CD14-positive monocyte (primary cell): ENCODE data around the gene CALY. TPM values are rescaled to one million over a fixed set of nuclear protein-coding genes. Genes with fewer than 3 reads are reported as not detected.

Source experiments
- DNase-seq, 3 donors: peaks; one replicate each; pipeline ENCODE4 v3.0.0-alpha.2; 2011 to 2022
- H2AFZ ChIP-seq: 2 replicates; pipeline ENCODE4 v1.6.0; 2012; ENCODE audit warnings: mild to moderate bottlenecking, low read depth, low read length, inconsistent platforms; ENCODE audit not compliant: insufficient read depth, poor library complexity, severe bottlenecking
- H3K27ac ChIP-seq, 2 donors: 1 replicate in 1 of 2; 2 replicates in 1 of 2; pipeline ENCODE4 v1.5.1; 2012 to 2013; ENCODE audit warnings: low read length in 2 of 2, control low read depth in 1 of 2, inconsistent platforms in 1 of 2, low read depth in 1 of 2, mild to moderate bottlenecking in 1 of 2
- H3K27me3 ChIP-seq, 2 donors: one replicate each; pipeline versions ENCODE4 v1.6.0 to v1.6.1; 2011 to 2013; ENCODE audit warnings: low read length in 2 of 2; ENCODE audit not compliant: control insufficient read depth in 2 of 2, insufficient read depth in 2 of 2
- H3K36me3 ChIP-seq, 2 donors: replicated peaks in 1 of 2; 1 replicate in 1 of 2; 2 replicates in 1 of 2; pipeline versions ENCODE4 v1.5.1 to v1.6.1; 2012 to 2013; ENCODE audit warnings: low read length in 2 of 2, control low read depth in 1 of 2, inconsistent platforms in 1 of 2, mild to moderate bottlenecking in 1 of 2; ENCODE audit not compliant: insufficient read depth in 2 of 2, control insufficient read depth in 1 of 2
- H3K4me1 ChIP-seq, 2 donors: 1 replicate in 1 of 2; 2 replicates in 1 of 2; pipeline versions ENCODE4 v1.5.1 to v1.6.1; 2012 to 2013; ENCODE audit warnings: low read length in 2 of 2, control low read depth in 1 of 2, inconsistent platforms in 1 of 2, mild to moderate bottlenecking in 1 of 2, moderate library complexity in 1 of 2; ENCODE audit not compliant: insufficient read depth in 2 of 2, control insufficient read depth in 1 of 2
- H3K4me2 ChIP-seq: replicated peaks from 2 replicates; pipeline ENCODE3; 2012; ENCODE audit warnings: low read length, moderate library complexity, mild to moderate bottlenecking; ENCODE audit not compliant: poor library complexity, severe bottlenecking; ENCODE audit errors: extremely low read depth
- H3K4me3 ChIP-seq, 3 experiments: fragments of 200-600 bp in 1 of 3; sonication (generic) in 1 of 3; replicated peaks in 1 of 3; 1 replicate in 2 of 3; 2 replicates in 1 of 3; pipeline ENCODE4 v1.5.1; 2011 to 2013; ENCODE audit warnings: low read length in 3 of 3, mild to moderate bottlenecking in 3 of 3, control low read depth in 2 of 3, low read depth in 2 of 3, inconsistent platforms in 1 of 3, moderate library complexity in 1 of 3
- H3K79me2 ChIP-seq: 2 replicates; pipeline ENCODE4 v1.6.0; 2012; ENCODE audit warnings: mild to moderate bottlenecking, control low read depth, inconsistent platforms, low read length, moderate library complexity; ENCODE audit not compliant: insufficient read depth
- H3K9ac ChIP-seq: 2 replicates; pipeline ENCODE4 v1.6.0; 2017; ENCODE audit warnings: low read length, mild to moderate bottlenecking; ENCODE audit not compliant: insufficient read depth, poor library complexity, severe bottlenecking
- H3K9me3 ChIP-seq, 2 donors: replicated peaks in 1 of 2; 1 replicate in 1 of 2; 2 replicates in 1 of 2; pipeline versions ENCODE4 v1.5.1 to v1.6.1; 2012 to 2013; ENCODE audit warnings: low read length in 2 of 2, control low read depth in 1 of 2; ENCODE audit not compliant: control insufficient read depth in 1 of 2, insufficient read depth in 1 of 2
- H4K20me1 ChIP-seq: 2 replicates; pipeline ENCODE4 v1.6.0; 2012; ENCODE audit warnings: mild to moderate bottlenecking, low read length, control low read depth, moderate library complexity; ENCODE audit not compliant: insufficient read depth
- H3K27ac Mint-ChIP-seq, 7 donors: one replicate each; pipeline ENCODE4 v1.8.0; 2020; ENCODE audit warnings: mild to moderate bottlenecking in 7 of 7, mixed read lengths in 7 of 7, moderate library complexity in 6 of 7, inconsistent platforms in 2 of 7
- H3K27me3 Mint-ChIP-seq, 3 donors: one replicate each; pipeline ENCODE4 v1.8.0; 2021 to 2022; ENCODE audit warnings: low read depth in 3 of 3, mild to moderate bottlenecking in 3 of 3, mixed read lengths in 3 of 3, moderate library complexity in 3 of 3, inconsistent platforms in 1 of 3
- H3K36me3 Mint-ChIP-seq, 2 donors: one replicate each; pipeline ENCODE4 v1.8.0; 2020; ENCODE audit warnings: mixed read lengths in 2 of 2, inconsistent platforms in 1 of 2, mild to moderate bottlenecking in 1 of 2
- H3K4me1 Mint-ChIP-seq: one replicate; pipeline ENCODE4 v1.8.0; 2020; ENCODE audit warnings: mild to moderate bottlenecking, mixed read lengths
- H3K4me3 Mint-ChIP-seq, 2 donors: one replicate each; pipeline ENCODE4 v1.8.0; 2020; ENCODE audit warnings: mild to moderate bottlenecking in 2 of 2, mixed read lengths in 2 of 2, moderate library complexity in 1 of 2
- H3K9me3 Mint-ChIP-seq, 7 donors: one replicate each; pipeline ENCODE4 v1.8.0; 2020 to 2022; ENCODE audit warnings: mixed read lengths in 7 of 7, mild to moderate bottlenecking in 6 of 7, moderate library complexity in 6 of 7, inconsistent platforms in 2 of 7
- CTCF ChIP-seq: fragments of 200-600 bp; IDR thresholded peaks from one replicate; pipeline ENCODE4 v1.8.0; 2022; ENCODE audit warnings: antibody characterized with exemption, mild to moderate bottlenecking
- WGBS: methylation state at CpG from one replicate; pipeline ENCODE4 v1.1.5; 2013; ENCODE audit warnings: missing lambda C conversion rate; ENCODE audit not compliant: insufficient coverage; 5-methylcytosine and 5-hydroxymethylcytosine counted together
- intact Hi-C, 2 donors: fragments of 100-400 bp; cut with micrococcal nuclease; formaldehyde crosslinking; loops; one replicate each; pipeline versions ENCODE4 v1.15.0 to v1.15.1; 2023
- polyA plus RNA-seq, 3 donors: library from polyadenylated mRNA; depleted of rRNA in 1 of 3; unstranded in 2 of 3; stranded (reverse) in 1 of 3; fragments of 300-500 nt in 2 of 3; fragments of >200 nt in 1 of 3; fragmentation: Illumina TruSeq in 2 of 3; gene quantifications; 1 replicate in 2 of 3; 2 replicates in 1 of 3; pipeline ENCODE4 v1.2.3, GENCODE V29; 2012 to 2021

The CALY gene
- polyA plus RNA-seq, 3 donors = not detected

- no peak for TF ChIP-seq CTCF
- peak overlapping the region; percentile 94 to 95 for H3K27ac ChIP-seq
- H3K9me3 ChIP-seq = no peaks in the 10 kb centered on the region
- Mint-ChIP-seq H3K9me3 (peaks cover 0 to 6% (median 0%) of the 10 kb centered on the region in 7 donors), H3K27ac (peak overlapping the region; percentile 99 to 100 (median 100)), H3K36me3 (peaks cover 54 to 65% of the 10 kb centered on the region in 2 donors), H3K4me1 (peaks cover 34% of the 10 kb centered on the region), H3K27me3 (peaks cover 0 to 5% (median 0%) of the 10 kb centered on the region in 3 donors), H3K4me3 (peak overlapping the region; percentile 67 to 99)
- WGBS = 89% methylated on average over 13 of the region's 17 CpGs
- peak overlapping the region; percentile 75 for H3K4me2 ChIP-seq
- no peak for DNase-seq
- H2AFZ ChIP-seq = no peak overlapping the region
- peaks cover 27 to 46% of the 10 kb centered on the region in 2 donors for H3K36me3 ChIP-seq
- peaks cover 64% of the 10 kb centered on the region for H3K79me2 ChIP-seq
- H3K9ac ChIP-seq = peak overlapping the region; percentile 99
- intact Hi-C loops = loop anchor here (2.0 to 5.0 kb wide), 3 partner anchors 45 to 70 kb away; partner anchors contain the start of gene VENTX (in 1 of the 2)
- H3K27me3 ChIP-seq = no peaks in the 10 kb centered on the region
- peaks cover 38% of the 10 kb centered on the region for H4K20me1 ChIP-seq
- peak overlapping the region in 1 of 3 experiments; percentile 77 for H3K4me3 ChIP-seq
- peaks cover 37 to 42% of the 10 kb centered on the region in 2 donors for H3K4me1 ChIP-seq
Measured at GRCh38 chr10:133306941-133307379, 29.7 kb downstream of the CALY start.

- Histone ChIP-seq H3K9ac (peak overlapping the region; percentile 38), H3K36me3 (peaks cover 22 to 46% of the 10 kb centered on the region in 2 donors), H3K4me2 (no peak overlapping the region), H2AFZ (no peak overlapping the region), H3K4me3 (no peak overlapping the region), H3K79me2 (peaks cover 64% of the 10 kb centered on the region), H3K27me3 (no peaks in the 10 kb centered on the region), H4K20me1 (peaks cover 41% of the 10 kb centered on the region), H3K4me1 (peaks cover 37 to 42% of the 10 kb centered on the region in 2 donors), H3K27ac (peak overlapping the region; percentile 94 to 95), H3K9me3 (no peaks in the 10 kb centered on the region)
- Mint-ChIP-seq H3K36me3 (peaks cover 52 to 64% of the 10 kb centered on the region in 2 donors), H3K27ac (peak overlapping the region; percentile 99 to 100 (median 100)), H3K4me1 (peaks cover 34% of the 10 kb centered on the region), H3K4me3 (peak overlapping the region; percentile 30 to 99), H3K9me3 (peaks cover 0 to 6% (median 0%) of the 10 kb centered on the region in 7 donors), H3K27me3 (peaks cover 0 to 5% (median 0%) of the 10 kb centered on the region in 3 donors)
- intact Hi-C loops = loop anchor here (2.0 to 5.0 kb wide), 3 partner anchors 44 to 69 kb away; partner anchors contain the start of gene VENTX (in 1 of the 2)
- TF ChIP-seq CTCF = no peak
- no peak for DNase-seq
- WGBS = 100% methylated on average over 2 of the region's 5 CpGs
Measured at GRCh38 chr10:133306097-133306476, 30.6 kb downstream of the CALY start.
